ENCODE data around the gene ZNF569. TPM values are rescaled to one million over a fixed set of nuclear protein-coding genes. Genes with fewer than 3 reads are reported as not detected.
"Not testable (repeated sequence)": the region's sequence is repeated elsewhere in the genome, so short reads cannot be mapped to it uniquely, and the experiment has no call there.

Gene ZNF569
- 27.0 TPM for total RNA-seq (ENCODE audit: insufficient read depth, low replicate concordance)

GRCh38 chr19:37466798-37467607 lies at the start of gene ZNF569:
TSS of gene ZNF569 (minus strand) at chr19:37467444. CDS start at chr19:37444921, 22,523 bp downstream.
- DNase-seq (ENCODE audit: low spot score): peak; percentile 97

- no peak for DNase-seq (ENCODE audit: low spot score)
Measured at GRCh38 chr19:37513397-37513796, 46.2 kb upstream of the ZNF569 start.

GRCh38 chr19:37511821-37512220 lies 44.6 kb upstream of the ZNF569 start:
- DNase-seq (ENCODE audit: low spot score): no peak

GRCh38 chr19:37511186-37511585 lies 43.9 kb upstream of the ZNF569 start:
- no peak for DNase-seq (ENCODE audit: low spot score)

- no peak for DNase-seq (ENCODE audit: low spot score)
Measured at GRCh38 chr19:37507167-37507464, 39.9 kb upstream of the ZNF569 start.

- DNase-seq (ENCODE audit: low spot score): peak; percentile 89
Measured at GRCh38 chr19:37506387-37507166, 39.3 kb upstream of the ZNF569 start, which contains the start of gene ZNF793. TSS of gene ZNF793 (plus strand) at chr19:37506939. CDS start at chr19:37523440, 16,501 bp downstream.

- DNase-seq (ENCODE audit: low spot score): no peak
Measured at GRCh38 chr19:37505958-37506386, 38.7 kb upstream of the ZNF569 start.

GRCh38 chr19:37492213-37492612 lies 25.0 kb upstream of the ZNF569 start:
- no peak for DNase-seq (ENCODE audit: low spot score)

- DNase-seq (ENCODE audit: low spot score): no peak
Measured at GRCh38 chr19:37484406-37485168, 17.3 kb upstream of the ZNF569 start.

GRCh38 chr19:37472165-37472564 lies 4.9 kb upstream of the ZNF569 start:
- no peak for DNase-seq (ENCODE audit: low spot score)

GRCh38 chr19:37470216-37470615 lies 3.0 kb upstream of the ZNF569 start:
- DNase-seq (ENCODE audit: low spot score): no peak

- DNase-seq (ENCODE audit: low spot score): peak; percentile 96
Measured at GRCh38 chr19:37468961-37469777, 1.9 kb upstream of the ZNF569 start, which contains the start of gene ZNF570. TSS of gene ZNF570 (plus strand) at chr19:37469356. CDS start at chr19:37470355, 999 bp downstream.

GRCh38 chr19:37467608-37468090 lies 405 bp upstream of the ZNF569 start:
- DNase-seq (ENCODE audit: low spot score): no peak

- DNase-seq (ENCODE audit: low spot score): no peak
Measured at GRCh38 chr19:37466277-37466797, 907 bp downstream of the ZNF569 start.

GRCh38 chr19:37452500-37453245 lies 14.6 kb downstream of the ZNF569 start:
- no peak for DNase-seq (ENCODE audit: low spot score)

GRCh38 chr19:37413313-37414084 lies 53.7 kb downstream of the ZNF569 start:
- DNase-seq (ENCODE audit: low spot score): no peak

- no peak for DNase-seq (ENCODE audit: low spot score)
Measured at GRCh38 chr19:37412700-37413099, 54.5 kb downstream of the ZNF569 start.

GRCh38 chr19:37406140-37406846 lies 61.0 kb downstream of the ZNF569 start:
- not testable (repeated sequence) for DNase-seq (ENCODE audit: low spot score)
